ENCODE data around the gene GRIN1. TPM values are rescaled to one million over a fixed set of nuclear protein-coding genes. Genes with fewer than 3 reads are reported as not detected.

Gene GRIN1
- total RNA-seq, 1 experiment from 2014 or later = 2.9 TPM

DNA sequence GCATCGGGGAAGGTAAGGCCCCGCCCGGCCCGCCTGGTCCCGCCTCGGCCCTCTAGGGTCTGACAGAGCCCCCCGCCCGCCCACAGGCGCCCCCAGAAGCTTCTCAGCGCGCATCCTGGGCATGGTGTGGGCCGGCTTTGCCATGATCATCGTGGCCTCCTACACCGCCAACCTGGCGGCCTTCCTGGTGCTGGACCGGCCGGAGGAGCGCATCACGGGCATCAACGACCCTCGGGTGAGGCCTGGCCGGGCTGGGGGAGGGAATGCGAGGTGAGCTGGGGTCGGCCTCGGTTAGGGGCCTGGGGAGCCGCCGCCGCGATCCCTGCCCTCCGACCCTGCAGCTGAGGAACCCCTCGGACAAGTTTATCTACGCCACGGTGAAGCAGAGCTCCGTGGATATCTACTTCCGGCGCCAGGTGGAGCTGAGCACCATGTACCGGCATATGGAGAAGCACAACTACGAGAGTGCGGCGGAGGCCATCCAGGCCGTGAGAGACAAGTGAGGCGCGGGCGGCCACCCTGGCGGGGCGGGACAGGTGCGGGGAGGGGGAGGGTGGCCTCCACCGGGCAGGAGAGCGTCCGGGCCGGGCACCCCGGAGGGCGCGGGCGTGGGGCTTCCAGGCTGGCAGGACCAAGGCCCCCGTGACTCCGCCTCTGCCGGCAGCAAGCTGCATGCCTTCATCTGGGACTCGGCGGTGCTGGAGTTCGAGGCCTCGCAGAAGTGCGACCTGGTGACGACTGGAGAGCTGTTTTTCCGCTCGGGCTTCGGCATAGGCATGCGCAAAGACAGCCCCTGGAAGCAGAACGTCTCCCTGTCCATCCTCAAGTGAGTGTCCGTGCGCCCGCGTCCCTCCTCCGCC lies 23.8 kb downstream of the GRIN1 start:
- Mint-ChIP-seq H3K4me1 (peaks cover 0 to 5% of the 10 kb centered on the region in 2 experiments; a peak in 1 of 4 replicates), H3K9me3 (no peaks in the 10 kb centered on the region; a peak in 1 of 5 replicates), H3K4me3 (peak overlapping the region; percentile 50 to 82), H3K36me3 (ENCODE audit: insufficient read depth in 1 of 3, low read depth in 3 of 3) (no peaks in the 10 kb centered on the region), H3K27me3 (ENCODE audit: low read depth) (peaks cover 96% of the 10 kb centered on the region), H3K27ac (no peak overlapping the region)
- Histone ChIP-seq H3K23me2 (ENCODE audit: insufficient read length, low read depth, low read length, poor library complexity, severe bottlenecking) (peaks cover 16% of the 10 kb centered on the region), H4K8ac (replicated peaks; ENCODE audit: insufficient read length, low read depth, low read length) (no peak overlapping the region), H2BK5ac (ENCODE audit: insufficient read length, low read length) (no peak overlapping the region), H3K56ac (ENCODE audit: insufficient read length, low read depth, low read length) (no peak overlapping the region), H2BK20ac (ENCODE audit: low read depth, low read length, poor library complexity, severe bottlenecking) (no peak overlapping the region), H3K79me2 (ENCODE audit: insufficient read depth, low read length) (no peaks in the 10 kb centered on the region), H3K18ac (ENCODE audit: insufficient read length, low read depth, low read length) (no peak overlapping the region), H4K20me1 (ENCODE audit: control insufficient read depth, insufficient read depth, insufficient read length) (peaks cover 2% of the 10 kb centered on the region), H3K4me2 (ENCODE audit: insufficient read depth, insufficient read length, low read length) (peak overlapping the region; percentile 70), H3K27me3 (ENCODE audit: insufficient read depth, low read length) (peaks cover 42% of the 10 kb centered on the region; the same call in 1 of the 2 replicates), H2AFZ (ENCODE audit: low read length) (no peak overlapping the region), H3K14ac (ENCODE audit: insufficient read depth, low read length) (no peak overlapping the region), H3T11ph (ENCODE audit: low read length) (no peak overlapping the region), H2BK12ac (ENCODE audit: insufficient read length, low read depth, low read length) (no peak overlapping the region), H3K23ac (ENCODE audit: insufficient read length, low read depth, low read length) (no peak overlapping the region), H3K27ac (ENCODE audit: insufficient read length, low read depth, low read length) (no peak overlapping the region), H3K9ac (ENCODE audit: extremely low read depth, insufficient read length, low read length) (no peak overlapping the region), H2BK120ac (ENCODE audit: low read depth, low read length, poor library complexity, severe bottlenecking) (no peak overlapping the region), H2BK15ac (ENCODE audit: low read depth, low read length) (no peak overlapping the region), H3K79me1 (ENCODE audit: insufficient read depth, low read depth, low read length, poor library complexity, severe bottlenecking) (no peaks in the 10 kb centered on the region), H2AK5ac (ENCODE audit: insufficient read length, low read length) (no peak overlapping the region), H4K5ac (ENCODE audit: insufficient read length, low read depth, low read length) (no peak overlapping the region), H3K9me3 (ENCODE audit: control insufficient read depth, low read depth, low read length) (no peaks in the 10 kb centered on the region), H3K4ac (ENCODE audit: low read depth, low read length) (no peak overlapping the region), H4K91ac (ENCODE audit: insufficient read length, low read depth, low read length) (no peak overlapping the region), H3K4me1 (ENCODE audit: insufficient read depth, low read length) (no peaks in the 10 kb centered on the region)
- TF ChIP-seq, protein P1, sequence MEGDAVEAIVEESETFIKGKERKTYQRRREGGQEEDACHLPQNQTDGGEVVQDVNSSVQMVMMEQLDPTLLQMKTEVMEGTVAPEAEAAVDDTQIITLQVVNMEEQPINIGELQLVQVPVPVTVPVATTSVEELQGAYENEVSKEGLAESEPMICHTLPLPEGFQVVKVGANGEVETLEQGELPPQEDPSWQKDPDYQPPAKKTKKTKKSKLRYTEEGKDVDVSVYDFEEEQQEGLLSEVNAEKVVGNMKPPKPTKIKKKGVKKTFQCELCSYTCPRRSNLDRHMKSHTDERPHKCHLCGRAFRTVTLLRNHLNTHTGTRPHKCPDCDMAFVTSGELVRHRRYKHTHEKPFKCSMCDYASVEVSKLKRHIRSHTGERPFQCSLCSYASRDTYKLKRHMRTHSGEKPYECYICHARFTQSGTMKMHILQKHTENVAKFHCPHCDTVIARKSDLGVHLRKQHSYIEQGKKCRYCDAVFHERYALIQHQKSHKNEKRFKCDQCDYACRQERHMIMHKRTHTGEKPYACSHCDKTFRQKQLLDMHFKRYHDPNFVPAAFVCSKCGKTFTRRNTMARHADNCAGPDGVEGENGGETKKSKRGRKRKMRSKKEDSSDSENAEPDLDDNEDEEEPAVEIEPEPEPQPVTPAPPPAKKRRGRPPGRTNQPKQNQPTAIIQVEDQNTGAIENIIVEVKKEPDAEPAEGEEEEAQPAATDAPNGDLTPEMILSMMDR (conservative IDR thresholded peaks at IDR 0.05) = 0 out of 3 replicates have a peak, but pooled peaks have one; percentile 15
- peak; percentile 70 for DNase-seq
- WGBS (ENCODE audit: extremely low coverage, insufficient read length, low lambda C conversion rate) = no CpG with 5 or more reads among the region's 74 CpGs

All from H9 (cell line).